CD1c-positive myeloid dendritic cell (primary cell): ENCODE results near the gene EWSR1.

Source experiments
- DNase-seq: peaks from one replicate; pipeline ENCODE4 v3.0.0-alpha.2; 2016; ENCODE audit errors: extremely low spot score

Gene EWSR1

DNA sequence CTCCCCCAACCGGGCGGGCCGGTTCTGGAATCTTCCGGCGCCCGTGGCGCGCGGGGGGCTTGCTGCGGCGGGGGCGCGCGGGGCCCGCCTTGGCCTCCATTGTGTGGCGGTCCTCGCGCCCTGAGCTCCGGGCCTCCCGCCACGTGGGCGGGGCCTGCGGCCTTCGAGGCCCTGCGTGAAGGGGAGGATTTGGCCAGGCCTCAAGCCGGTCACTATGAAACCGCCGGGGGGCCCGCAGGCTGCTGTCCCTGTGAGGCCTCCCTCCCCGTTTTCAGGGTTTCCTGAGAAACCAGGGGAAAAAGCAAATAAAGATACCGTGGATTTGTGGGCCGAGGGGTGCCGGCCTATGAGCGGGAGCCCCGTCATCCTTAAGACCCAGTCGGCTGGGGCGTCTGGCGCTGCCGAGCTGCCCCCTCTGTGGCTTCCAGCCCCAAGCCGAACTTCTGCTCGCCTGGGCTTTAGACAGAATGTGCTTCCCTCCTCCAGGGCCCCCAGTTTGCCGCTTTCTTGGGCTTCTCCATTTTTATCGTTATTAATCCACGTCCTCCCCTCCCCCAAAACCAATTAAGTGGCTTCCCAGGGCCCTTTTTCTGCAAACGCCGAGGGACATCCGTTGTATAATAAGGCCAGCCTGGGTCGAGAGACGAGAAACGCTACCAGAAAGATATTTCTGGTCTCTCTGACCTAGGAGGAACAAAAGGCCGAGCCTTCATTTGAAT lies 602 bp downstream of the EWSR1 start:
- peak; percentile 59 for DNase-seq

DNA sequence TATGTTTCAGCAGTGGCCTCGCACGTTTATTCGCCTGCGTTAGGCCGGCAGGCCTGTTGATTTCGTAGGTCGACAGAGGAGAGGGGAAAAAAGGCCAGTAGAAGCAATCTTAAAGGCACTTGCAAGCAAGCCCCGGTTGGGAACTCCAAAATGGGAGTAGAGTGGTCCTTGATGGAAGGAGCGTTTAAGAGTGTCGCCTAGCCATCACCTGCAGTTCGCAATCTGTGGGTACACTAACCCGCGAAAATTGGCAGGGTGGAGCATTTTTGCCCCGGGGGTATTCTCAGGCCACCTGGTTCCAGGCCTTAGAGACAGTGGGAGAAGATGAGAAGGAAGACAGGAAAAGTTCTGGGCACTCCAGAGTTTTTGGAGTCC lies 1.1 kb downstream of the EWSR1 start:
- no peak for DNase-seq

DNA sequence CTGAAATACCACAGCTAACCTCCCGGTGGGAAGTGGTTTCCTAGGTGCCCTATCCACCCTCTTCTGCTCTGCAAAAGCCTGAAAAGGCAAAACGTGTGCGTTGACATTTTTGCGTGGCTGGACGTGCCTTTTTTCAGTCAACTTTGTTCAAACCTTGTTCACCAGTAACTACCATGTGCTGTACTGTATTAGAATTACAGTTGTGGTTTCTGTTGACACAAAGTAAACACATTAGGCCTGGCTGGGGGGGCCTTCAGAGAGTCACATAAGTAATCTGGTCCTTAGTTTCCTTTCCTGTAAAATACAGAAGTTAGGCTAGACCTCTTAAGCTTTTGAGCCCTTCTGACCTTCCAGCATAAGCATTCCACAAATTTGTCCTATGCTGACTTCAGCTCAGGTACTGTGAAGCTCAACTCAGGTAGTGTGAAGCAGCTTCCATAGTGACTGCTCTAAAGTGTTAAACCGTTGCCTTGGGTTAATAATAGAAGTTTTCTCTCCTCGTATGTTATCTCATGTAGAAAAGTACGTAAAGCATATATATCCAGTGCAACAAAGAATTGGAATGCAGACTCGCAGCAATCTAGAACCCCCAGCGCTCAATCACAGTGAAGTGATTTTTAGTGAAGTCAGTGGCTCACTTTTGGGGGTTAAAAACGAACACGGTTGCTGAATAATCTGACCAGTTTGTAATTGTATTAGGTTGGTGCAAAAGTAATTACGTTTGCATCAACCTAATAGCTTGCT lies 1.8 kb downstream of the EWSR1 start:
- DNase-seq = peak; percentile 13

DNA sequence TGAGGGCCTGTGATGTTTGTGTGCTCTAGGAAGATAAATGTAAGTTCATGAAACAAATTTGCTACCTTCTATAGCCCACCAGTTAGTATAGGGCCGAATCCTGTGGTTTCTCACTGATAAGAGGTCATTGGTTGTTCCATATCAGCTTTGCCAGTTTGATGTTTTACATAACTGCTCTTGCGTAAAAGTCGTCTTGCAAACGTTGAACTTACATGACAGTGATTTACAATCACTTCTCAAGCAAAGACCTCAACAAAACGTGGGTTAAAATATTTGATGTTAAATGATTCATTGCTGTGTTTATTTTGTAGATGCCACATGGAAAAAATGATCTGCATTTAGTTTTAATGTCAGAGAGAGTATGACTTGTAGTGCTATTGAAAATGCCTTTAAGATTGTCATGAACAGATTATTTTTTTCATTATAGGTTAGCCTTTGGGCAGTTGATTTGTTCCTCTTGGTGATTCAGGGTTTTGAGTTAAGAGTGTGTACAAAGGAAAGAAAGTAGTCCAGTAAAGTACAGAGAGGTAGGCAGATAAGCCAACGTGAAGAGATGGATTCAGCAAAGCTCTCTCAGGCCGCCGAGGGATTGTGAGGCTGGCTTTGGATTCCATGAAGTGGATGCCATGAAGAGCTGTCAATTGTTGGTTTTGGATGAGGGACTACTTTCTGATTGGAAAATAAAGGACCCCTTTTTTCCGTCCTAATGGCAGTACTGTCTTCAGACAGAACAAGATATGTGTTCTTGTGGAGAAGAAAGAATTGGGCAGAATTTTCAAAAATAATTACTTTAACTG lies 2.6 kb downstream of the EWSR1 start:
- peak; percentile 21 for DNase-seq

DNA sequence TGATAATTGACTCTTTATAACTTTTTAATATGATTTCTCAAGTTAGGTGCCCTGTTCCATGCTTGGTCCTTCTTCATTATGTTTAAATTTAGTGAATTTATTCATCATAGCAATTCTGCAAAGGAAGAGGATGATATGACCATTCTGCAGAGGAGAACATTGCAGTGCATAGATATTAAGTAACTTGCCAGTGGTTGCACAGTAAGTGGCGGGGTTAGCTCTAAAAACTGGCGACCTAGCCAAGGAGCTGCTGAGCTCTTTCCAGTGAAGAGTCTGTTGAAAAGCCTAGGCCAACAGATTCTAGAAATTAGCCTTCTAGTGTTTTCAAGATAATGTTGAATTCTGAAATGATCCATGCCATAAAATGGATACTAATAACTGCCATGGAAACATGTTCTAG lies 4.6 kb downstream of the EWSR1 start:
- DNase-seq = no peak

DNA sequence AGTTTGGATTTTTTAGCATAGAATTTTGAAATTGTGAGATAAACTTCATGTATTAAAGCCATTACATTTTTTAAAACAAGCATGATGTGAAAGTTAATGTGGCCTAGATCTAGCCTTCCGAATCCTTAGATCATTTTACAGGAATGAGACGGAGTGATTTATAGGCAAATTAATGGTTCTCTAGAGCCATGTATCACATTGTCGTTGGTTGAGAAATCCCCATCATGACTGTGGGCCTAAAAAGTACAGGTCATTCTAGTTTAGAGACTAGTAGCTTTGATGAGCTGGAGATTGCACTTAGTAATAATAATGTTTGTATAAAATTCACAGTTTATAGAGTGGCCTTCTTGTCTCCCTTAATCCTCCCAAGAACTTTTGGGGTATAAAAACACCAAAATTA lies 7.1 kb downstream of the EWSR1 start:
- no peak for DNase-seq

DNA sequence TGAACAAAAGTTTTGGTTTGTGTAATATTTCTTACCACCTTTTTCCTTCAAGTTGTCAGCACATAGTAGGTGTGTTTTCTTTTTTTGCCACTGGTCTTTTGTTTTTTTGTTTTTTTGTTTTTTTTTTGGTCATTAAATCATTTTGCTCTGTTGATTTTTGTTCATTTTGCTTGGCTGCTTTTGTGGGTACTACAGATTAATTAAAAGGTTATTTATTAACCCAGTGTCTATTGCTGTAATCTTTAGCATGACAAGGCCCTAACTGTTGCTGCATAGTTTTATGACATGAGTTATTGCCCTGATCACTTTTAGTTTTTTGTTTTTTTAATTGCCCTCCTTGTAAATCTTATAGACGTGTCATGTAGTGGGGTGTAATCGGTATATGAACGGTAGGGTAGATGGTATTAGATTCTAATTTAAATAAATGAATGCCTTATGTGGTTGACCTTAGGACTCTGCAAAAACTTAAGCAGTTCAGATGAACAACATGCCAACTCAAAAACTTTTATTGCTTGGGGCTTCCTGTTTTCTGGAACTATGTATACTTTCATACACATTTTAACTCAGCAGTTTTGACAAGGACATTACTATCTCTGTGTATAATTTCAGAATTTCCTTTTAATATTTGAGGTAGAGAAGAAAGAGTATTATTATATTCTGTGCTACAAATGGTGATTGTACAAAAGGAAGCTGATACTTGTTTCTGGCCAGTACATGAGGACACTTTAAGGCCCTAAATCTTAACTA lies 7.9 kb downstream of the EWSR1 start:
- no peak for DNase-seq

DNA sequence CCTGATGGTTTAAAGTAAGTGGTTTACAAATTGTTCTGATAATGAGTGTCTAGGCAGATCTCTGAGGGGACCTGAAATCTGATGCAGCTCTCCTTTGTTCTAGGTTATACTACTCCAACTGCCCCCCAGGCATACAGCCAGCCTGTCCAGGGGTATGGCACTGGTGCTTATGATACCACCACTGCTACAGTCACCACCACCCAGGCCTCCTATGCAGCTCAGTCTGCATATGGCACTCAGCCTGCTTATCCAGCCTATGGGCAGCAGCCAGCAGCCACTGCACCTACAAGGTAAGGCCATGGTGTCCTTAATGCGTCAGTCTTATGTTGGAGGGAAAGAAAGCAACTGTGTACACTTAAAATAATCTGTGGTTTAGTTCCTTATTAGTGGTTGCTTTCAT lies 9.9 kb downstream of the EWSR1 start:
- DNase-seq = no peak

DNA sequence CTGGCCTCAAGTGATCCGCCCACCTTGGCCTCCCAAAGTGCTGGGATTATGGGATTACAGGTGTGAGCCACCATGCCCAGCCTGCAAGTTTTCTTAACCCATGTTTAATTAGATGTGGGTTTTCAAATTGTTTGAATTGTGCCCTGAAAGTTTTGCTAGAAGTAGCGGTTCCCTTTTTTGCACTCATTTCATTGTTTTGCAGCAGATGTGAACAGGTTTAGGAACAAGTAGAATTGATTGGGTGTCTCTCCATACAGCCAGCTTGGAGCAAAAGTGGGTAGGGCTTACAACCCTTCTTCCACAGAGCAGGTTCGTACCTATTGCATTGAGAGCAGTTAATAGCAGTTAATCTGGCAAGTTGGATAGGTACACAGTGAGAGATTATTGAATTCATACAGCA lies 16.1 kb downstream of the EWSR1 start:
- DNase-seq = no peak

DNA sequence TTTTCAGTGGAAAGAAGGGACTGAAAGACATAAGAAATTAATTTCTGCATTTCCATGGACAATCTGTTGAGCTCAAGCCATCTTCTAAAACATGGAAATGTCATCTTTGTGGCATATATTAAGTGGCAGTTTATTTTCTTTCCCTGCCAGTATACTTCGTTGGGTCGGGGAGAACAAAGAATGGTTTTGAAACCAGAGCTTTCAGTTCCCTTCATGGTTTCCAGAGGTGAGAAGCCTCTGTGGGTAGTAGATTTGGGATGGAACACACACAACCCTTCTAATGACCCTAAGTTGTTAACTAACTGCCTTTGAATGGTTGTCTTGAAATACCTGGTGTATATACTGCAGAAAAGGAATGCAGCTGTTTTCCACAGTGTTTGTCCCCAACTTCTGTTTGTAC lies 20.8 kb downstream of the EWSR1 start:
- no peak for DNase-seq

DNA sequence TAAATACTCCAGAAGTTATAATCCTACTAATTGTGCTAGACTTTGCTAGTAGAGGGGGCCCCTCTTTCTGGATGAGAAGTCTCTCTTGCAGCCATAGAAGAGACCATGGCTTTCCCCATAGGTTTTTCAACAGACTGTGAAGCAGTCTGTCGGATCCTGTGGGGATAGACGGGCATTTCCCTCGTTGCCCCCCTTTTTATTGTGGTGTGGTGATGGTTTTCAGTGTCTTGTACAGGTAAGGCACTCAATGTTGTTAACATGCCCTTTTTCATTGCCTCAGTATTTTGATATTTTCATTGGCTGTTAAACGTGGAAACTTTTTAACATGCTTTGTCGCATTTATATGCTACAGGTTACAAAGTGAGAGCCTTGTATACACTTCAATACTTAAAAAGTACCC lies 22.0 kb downstream of the EWSR1 start:
- no peak for DNase-seq

DNA sequence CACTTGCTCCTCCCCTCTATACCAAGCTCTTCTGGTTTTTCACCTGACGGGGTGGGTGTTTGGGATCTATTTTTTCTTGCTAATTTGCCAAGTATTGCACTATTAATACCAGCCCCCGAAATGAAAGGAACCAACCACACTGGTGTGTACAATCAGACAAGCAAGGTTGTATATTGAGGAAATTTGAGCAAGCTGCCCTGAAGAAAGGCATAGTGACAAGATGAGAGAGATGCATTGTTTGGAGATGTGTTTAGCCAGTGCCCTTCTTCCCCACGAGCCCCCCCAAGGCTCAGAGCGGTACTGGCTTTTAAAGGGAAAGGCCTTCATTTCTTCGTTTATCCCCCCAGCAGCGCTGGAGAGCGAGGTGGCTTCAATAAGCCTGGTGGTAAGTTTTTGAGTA lies 23.1 kb downstream of the EWSR1 start:
- no peak for DNase-seq

DNA sequence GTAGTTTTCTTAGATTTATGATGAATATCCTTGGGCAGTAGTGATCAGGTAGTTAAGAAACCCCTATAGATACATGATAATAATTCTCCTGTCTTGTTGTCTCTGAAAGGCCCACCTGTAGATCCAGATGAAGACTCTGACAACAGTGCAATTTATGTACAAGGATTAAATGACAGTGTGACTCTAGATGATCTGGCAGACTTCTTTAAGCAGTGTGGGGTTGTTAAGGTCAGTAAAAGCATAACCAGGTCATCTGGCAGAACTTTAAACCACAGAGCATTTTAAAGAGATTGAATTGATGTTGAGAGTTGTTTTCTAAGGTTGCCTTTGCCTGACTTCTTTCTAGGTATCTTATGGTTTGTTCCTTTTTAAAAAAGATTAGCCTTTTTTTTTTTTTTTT lies 24.3 kb downstream of the EWSR1 start:
- no peak for DNase-seq

DNA sequence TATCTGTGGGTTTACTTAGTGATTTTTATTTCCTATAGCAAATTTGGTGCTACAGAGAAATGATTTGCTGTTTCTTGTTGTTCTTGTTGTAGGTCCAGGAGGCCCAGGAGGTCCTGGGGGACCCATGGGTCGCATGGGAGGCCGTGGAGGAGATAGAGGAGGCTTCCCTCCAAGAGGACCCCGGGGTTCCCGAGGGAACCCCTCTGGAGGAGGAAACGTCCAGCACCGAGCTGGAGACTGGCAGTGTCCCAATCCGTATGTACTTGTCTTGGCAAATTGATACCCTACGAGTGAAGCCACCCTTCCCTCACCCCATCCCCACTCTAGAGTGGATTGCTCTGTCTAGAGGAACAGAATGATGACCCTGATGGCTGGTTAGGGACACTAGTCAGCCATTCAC lies 30.6 kb downstream of the EWSR1 start:
- no peak for DNase-seq

DNA sequence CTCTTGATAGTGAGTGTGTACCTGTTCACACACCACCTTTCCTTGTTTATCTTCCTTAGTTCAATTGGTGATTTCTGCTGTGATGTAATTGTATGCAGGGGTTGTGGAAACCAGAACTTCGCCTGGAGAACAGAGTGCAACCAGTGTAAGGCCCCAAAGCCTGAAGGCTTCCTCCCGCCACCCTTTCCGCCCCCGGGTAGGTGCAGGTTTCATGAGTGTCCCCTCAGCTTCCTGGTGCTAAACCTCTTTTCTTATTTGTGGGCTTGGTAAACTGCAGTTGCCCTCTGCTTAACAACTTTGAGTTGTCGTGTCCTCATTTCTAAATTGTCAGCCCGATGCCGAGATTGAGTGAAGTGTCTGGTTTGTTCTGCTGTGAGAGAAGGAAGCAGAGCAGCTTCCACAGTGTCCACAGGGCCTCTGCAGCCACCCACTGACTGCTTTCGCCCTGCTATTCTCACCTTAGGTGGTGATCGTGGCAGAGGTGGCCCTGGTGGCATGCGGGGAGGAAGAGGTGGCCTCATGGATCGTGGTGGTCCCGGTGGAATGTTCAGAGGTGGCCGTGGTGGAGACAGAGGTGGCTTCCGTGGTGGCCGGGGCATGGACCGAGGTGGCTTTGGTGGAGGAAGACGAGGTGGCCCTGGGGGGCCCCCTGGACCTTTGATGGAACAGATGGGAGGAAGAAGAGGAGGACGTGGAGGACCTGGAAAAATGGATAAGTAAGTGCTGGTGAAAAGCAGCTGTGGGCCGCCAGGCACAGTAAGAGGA lies 31.2 kb downstream of the EWSR1 start:
- DNase-seq = no peak

DNA sequence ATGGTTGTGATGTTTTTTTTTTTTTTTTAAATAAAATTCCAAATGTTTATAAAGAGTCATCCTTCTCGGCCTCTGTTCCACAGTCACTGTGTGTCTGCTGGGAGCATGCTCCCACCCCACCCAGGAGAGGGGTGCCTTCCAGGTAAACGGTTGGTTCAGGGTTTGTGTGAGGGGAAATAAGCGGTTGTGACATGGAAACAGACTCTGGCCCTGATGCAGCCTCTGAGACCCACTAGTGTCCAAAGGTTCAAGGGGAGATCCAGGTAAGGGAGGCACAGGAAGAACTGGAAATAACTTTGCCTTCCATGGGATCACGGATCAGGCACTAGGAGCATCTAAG lies 32.4 kb downstream of the EWSR1 start:
- DNase-seq = no peak

DNA sequence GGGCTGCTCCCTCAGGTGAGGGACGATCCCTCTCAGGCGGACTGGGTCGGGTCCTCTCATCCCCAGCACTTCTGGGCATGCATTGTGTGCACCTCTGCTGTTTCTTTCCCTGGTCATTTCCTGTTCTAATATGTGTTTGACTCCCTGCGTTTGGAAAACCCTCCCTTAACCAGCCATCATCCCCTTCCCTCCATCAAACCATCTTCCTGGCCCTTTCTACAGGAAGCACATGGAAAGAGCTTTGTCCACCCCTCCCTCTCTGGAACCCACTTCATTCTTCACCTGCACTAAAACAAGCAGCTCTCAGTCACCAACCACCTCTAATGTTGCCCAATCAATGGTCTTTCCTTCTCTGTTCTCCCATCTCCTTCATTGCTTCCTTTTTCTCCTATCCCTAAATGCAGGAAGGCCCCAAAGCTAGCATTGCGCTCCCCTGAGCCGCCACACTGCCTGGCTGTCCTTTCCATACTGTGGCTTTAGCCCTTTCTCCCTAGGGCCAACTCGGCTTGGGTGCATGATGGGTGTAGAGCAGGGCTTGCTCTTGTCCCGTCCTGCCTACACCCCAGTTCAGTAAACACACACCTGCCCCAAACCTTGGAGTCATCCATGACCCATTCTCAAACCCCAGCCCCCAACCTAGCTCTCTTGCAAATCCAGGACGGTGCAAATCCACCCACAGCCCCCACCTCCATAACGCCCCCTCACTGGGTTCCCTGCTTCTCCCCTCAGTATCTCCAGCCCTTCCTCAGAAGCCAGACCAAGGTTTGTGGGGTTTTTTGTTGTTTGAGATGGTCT lies 32.9 kb downstream of the EWSR1 start:
- no peak for DNase-seq

DNA sequence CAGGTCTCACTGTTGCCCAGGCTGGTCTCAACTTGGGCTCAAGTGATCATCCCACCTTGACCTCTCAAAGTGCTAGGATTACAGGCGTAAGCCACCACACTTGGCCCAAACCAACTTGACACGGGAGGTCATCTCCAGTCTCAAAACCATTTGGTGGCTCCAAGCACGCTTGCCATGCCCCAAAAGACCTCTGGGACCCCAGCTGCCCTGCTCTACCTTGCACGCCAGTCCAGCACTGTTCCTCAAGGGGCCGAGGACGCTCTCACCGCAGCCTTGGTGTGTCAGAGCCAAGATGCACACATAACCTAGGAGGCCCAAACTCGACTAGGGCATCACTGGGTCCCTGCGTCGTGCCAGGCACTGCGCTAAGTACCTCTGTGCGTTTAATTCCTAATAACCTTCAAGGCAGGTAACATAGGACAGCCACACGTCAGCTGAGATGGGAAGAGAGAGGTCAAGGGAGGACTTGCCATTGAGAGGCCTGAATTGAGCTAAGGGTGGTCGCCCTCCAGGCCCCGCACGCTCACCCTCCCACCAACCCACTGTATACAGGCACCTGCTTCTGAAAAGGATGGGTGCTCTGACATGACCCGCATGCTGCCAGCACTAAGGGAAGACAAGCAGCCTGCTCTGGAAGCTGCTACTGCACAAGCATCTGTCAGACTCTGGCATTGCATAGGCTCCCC lies 33.8 kb downstream of the EWSR1 start:
- DNase-seq = no peak

DNA sequence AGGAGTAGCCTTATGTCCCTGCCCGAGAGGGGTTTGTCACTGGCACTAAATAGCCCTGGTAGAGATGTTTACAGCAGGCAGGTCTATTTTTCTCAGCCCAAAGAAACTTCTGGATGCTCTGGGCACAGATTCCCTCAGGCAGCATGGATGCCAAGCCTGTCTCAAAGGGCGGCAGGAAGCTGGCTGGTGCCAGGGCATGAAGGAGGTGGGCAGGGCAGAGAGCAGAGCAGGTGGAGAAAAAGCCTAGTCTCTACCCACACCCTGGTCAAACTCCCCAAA lies 34.3 kb downstream of the EWSR1 start:
- no peak for DNase-seq

DNA sequence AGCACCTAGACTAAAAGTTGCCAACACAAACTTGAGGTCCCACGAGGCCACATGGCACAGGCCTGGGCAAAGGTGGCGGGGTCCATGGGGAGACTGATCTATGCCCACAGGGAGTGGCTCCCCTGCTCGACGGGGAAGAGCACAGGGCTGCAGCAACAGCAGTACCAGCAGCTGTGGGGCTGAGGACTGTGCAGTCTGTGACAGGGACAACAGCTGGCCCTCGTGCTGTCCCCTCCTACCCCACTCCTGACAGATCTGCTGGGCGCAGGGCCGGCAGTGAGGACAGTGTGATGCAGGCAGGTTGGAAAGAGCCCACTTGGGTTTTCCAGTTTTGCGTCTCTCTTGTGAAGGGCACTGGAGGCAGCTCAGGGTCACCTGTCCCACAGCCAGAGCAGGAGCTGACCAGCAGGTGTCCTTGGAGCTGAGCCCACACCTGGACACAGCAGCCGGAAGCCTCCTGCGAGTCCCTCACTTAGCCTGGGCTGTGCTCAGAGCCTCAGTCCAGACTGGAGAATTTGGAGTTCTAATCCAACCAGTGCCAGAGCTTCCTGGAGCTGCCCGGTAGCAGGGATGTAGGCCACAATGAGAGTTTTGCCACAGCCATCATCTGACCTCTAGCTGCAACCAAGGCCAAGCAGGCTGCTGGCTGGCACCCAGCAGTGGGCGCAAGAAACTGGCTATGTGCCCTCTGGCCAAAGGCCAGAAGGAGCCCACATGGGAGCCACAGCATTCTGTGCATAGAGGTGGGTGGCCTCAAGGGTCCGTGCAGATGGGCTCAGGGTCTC lies 34.8 kb downstream of the EWSR1 start:
- DNase-seq = no peak
